Spleen (tissue), 11 donors: Measurements from ENCODE around the gene ANTXR2. TPM values are rescaled to one million over a fixed set of nuclear protein-coding genes. Genes with fewer than 3 reads are reported as not detected.
"Not testable (repeated sequence)": the region's sequence is repeated elsewhere in the genome, so short reads cannot be mapped to it uniquely, and the experiment has no call there.

ENCODE experiments used
- DNase-seq: peaks from one replicate; pipeline ENCODE4 v3.0.0-alpha.2; 2020
- H3K27ac ChIP-seq, 8 donors: fragments of 200-600 bp; sonication (generic) in 7 of 8; 1 replicate in 4 of 8; 2 replicates in 4 of 8; pipeline versions ENCODE4 v1.5.0 to v1.8.0; 2016 to 2021; ENCODE audit warnings: inconsistent platforms in 4 of 8, mild to moderate bottlenecking in 4 of 8, moderate library complexity in 1 of 8
- H3K27me3 ChIP-seq, 7 donors: fragments of 200-600 bp; sonication (generic) in 6 of 7; replicated peaks in 1 of 7; 1 replicate in 4 of 7; 2 replicates in 3 of 7; pipeline versions ENCODE4 v1.5.0 to v1.8.0; 2016 to 2021; ENCODE audit warnings: inconsistent platforms in 3 of 7, mild to moderate bottlenecking in 1 of 7
- H3K36me3 ChIP-seq, 6 donors: fragments of 200-600 bp; sonication (generic) in 5 of 6; 1 replicate in 4 of 6; 2 replicates in 2 of 6; pipeline versions ENCODE4 v1.5.0 to v1.8.0; 2016 to 2021; ENCODE audit warnings: inconsistent platforms in 2 of 6
- H3K4me1 ChIP-seq, 6 donors: fragments of 200-600 bp; sonication (generic) in 5 of 6; 1 replicate in 3 of 6; 2 replicates in 3 of 6; pipeline versions ENCODE4 v1.5.0 to v1.8.0; 2016 to 2021; ENCODE audit warnings: inconsistent platforms in 3 of 6
- H3K4me3 ChIP-seq, 8 donors: fragments of 200-600 bp; sonication (generic) in 7 of 8; 1 replicate in 4 of 8; 2 replicates in 4 of 8; pipeline versions ENCODE4 v1.5.0 to v1.8.0; 2016 to 2021; ENCODE audit warnings: inconsistent platforms in 4 of 8, mild to moderate bottlenecking in 4 of 8, moderate library complexity in 2 of 8
- H3K9me3 ChIP-seq, 8 donors: fragments of 200-600 bp; sonication (generic) in 7 of 8; 1 replicate in 4 of 8; 2 replicates in 4 of 8; pipeline versions ENCODE4 v1.5.0 to v1.8.0; 2016 to 2021; ENCODE audit warnings: inconsistent platforms in 4 of 8
- POLR2A ChIP-seq, 3 donors: fragments of 450-650 bp; IDR thresholded peaks; one replicate each; pipeline ENCODE4 v1.5.1; 2017; ENCODE audit warnings: antibody characterized with exemption in 3 of 3, mild to moderate bottlenecking in 1 of 3
- POLR2AphosphoS5 ChIP-seq, 3 donors: sonication (generic); formaldehyde crosslinking; IDR thresholded peaks; one replicate each; pipeline ENCODE4 v1.5.1; 2017; ENCODE audit warnings: antibody characterized with exemption in 3 of 3
- WGBS, 5 donors: extraction: QIAGEN DNeasy Blood & Tissue Kit in 3 of 5; methylation state at CpG; one replicate each; pipeline versions ENCODE4 v1.1.5 to v1.1.7; 2013 to 2018; 5-methylcytosine and 5-hydroxymethylcytosine counted together
- intact Hi-C: fragments of 100-400 bp; cut with DNase I; formaldehyde crosslinking; loops from one replicate; pipeline ENCODE4 v1.15.0; 2023; ENCODE audit warnings: low total_unique reads
- polyA plus RNA-seq, 3 donors: library from polyadenylated mRNA; stranded (reverse); fragments of 200-250 nt; gene quantifications; one replicate each; pipeline ENCODE4 v1.2.1, GENCODE V29; 2013
- total RNA-seq, 7 donors: library from RNA; depleted of rRNA in 3 of 7; stranded (reverse); fragments of >200 nt in 3 of 7; fragmentation: NEBNext Ultra II Directional in 4 of 7; extraction: Animal tissue kit (Norgen Biotek cat#: 25700) in 4 of 7; gene quantifications; one replicate each; pipeline versions ENCODE4 v1.1.0 to v1.2.1, GENCODE V29; 2016 to 2021
- TF ChIP-seq, protein P1 (sequence below), 11 experiments: fragments of 200-600 bp in 7 of 11; fragments of 450-650 bp in 4 of 11; sonication (generic) in 4 of 11; IDR thresholded peaks in 8 of 11; conservative IDR thresholded peaks in 3 of 11; 1 replicate in 7 of 11; 2 replicates in 4 of 11; pipeline versions ENCODE4 v1.4.0 to v1.8.0; 2016 to 2021; ENCODE audit warnings: antibody characterized with exemption in 11 of 11, inconsistent platforms in 4 of 11, mild to moderate bottlenecking in 1 of 11
- donor health status: healthy with polysubstance abuse.
- donor health status: DM: no; HTN: no; CAD: no; lungs with moderate emphysema.
- donor health status: DM: no; HTN: no; CAD: no.
- donor health status: Bipolar disorder and iron deficiency.
- donor health status: healthy.
- donor health status: DM: no; HTN: no; CAD: no.
- donor health status: DM: yes; HTN: yes; CAD: no.

Gene ANTXR2
- total and polyA plus RNA-seq, 10 donors = 3.7 to 56.3 (median 37.3) TPM

DNA sequence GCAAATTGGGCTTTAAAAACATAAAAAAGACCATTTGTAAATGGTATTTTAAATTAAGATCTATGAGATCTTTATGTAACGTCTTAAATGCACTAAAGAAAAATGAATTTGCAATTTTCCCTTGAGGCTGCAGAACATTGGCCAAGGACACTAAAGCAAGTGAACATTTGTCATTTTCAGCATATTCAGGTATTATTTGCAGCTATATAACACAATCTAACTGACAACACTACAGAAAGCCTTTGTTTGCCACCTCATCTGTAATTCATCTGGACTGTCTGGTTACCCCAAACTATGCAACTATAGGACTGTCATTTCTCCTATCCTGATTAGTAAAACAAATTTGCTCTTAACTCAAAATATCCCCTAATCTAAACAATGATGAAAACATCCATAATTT lies 74.8 kb downstream of the ANTXR2 start:
- peaks cover 0 to 5% (median 0%) of the 10 kb centered on the region in 6 donors for H3K4me1 ChIP-seq
- H3K4me3 ChIP-seq = no peak overlapping the region
- H3K27ac ChIP-seq = no peak overlapping the region
- intact Hi-C loops = no loop called here
- H3K27me3 ChIP-seq = no peaks in the 10 kb centered on the region
- H3K36me3 ChIP-seq = peaks cover 0 to 4% (median 0%) of the 10 kb centered on the region in 6 donors
- H3K9me3 ChIP-seq = peaks cover 0 to 3% (median 0%) of the 10 kb centered on the region in 8 donors
- DNase-seq = no peak
- 90 to 97% (median 93%) methylated on average over 1 of the region's 1 CpG for WGBS, 5 donors
- TF ChIP-seq, protein P1, sequence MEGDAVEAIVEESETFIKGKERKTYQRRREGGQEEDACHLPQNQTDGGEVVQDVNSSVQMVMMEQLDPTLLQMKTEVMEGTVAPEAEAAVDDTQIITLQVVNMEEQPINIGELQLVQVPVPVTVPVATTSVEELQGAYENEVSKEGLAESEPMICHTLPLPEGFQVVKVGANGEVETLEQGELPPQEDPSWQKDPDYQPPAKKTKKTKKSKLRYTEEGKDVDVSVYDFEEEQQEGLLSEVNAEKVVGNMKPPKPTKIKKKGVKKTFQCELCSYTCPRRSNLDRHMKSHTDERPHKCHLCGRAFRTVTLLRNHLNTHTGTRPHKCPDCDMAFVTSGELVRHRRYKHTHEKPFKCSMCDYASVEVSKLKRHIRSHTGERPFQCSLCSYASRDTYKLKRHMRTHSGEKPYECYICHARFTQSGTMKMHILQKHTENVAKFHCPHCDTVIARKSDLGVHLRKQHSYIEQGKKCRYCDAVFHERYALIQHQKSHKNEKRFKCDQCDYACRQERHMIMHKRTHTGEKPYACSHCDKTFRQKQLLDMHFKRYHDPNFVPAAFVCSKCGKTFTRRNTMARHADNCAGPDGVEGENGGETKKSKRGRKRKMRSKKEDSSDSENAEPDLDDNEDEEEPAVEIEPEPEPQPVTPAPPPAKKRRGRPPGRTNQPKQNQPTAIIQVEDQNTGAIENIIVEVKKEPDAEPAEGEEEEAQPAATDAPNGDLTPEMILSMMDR (IDR thresholded peaks at IDR 0.05 in 8 of 11, conservative IDR thresholded peaks at IDR 0.05 in 3 of 11) = no peak
- no peak for TF ChIP-seq POLR2AphosphoS5 (IDR thresholded peaks at IDR 0.05)
- no peak for TF ChIP-seq POLR2A (IDR thresholded peaks at IDR 0.05)

DNA sequence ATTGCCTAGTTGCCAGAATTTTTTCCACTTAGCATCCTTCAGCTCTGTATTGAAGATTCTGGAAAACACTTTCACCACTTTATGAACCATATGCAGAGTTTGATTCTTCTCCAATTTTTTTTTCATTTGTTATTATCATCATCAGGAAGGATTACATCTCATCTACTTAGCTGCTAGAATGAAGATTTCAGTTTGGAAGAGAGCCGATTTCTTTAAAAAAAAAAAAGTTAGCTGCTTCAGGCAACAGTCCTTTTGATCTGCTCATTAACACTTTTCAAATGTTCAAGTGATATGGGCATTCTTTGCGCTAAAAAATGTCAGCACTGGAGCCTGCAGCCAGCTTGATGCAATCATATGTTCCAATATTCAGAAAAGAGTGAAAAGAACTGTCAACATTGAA lies 76.2 kb downstream of the ANTXR2 start:
- Histone ChIP-seq H3K9me3 (no peaks in the 10 kb centered on the region), H3K27me3 (no peaks in the 10 kb centered on the region), H3K36me3 (peaks cover 0 to 4% (median 0%) of the 10 kb centered on the region in 6 donors), H3K4me3 (no peak overlapping the region), H3K27ac (no peak overlapping the region), H3K4me1 (peaks cover 0 to 5% (median 0%) of the 10 kb centered on the region in 6 donors)
- no peak for TF ChIP-seq POLR2AphosphoS5 (IDR thresholded peaks at IDR 0.05)
- intact Hi-C loops = no loop called here
- WGBS, 5 donors = 80 to 84% (median 81%) methylated on average over 2 of the region's 2 CpGs
- DNase-seq = no peak

DNA sequence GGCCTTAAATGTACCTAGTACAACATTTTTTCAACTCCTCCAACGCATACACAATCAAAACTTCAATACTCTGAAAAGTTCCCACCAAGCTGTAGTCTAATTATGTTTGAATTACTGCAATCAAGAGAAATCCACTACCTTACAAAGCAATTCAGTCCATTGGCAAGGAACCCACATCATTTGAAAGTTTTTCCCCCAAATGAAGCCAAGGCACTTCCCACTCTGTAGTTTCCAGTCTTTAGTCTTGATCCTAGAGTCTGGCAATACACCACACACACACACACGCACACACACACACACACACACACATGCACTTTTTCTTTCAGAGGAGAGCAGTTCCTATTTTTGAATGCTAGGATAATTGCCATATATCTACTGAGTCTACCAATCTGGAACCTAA lies 79.6 kb downstream of the ANTXR2 start:
- H3K9me3 ChIP-seq = peaks cover 0 to 7% (median 0%) of the 10 kb centered on the region in 8 donors
- no peak overlapping the region for H3K4me3 ChIP-seq
- H3K27me3 ChIP-seq = no peaks in the 10 kb centered on the region
- H3K36me3 ChIP-seq = no peaks in the 10 kb centered on the region
- no peak for DNase-seq
- H3K4me1 ChIP-seq = peaks cover 0 to 3% (median 0%) of the 10 kb centered on the region in 6 donors
- H3K27ac ChIP-seq = no peak overlapping the region
- no peak for TF ChIP-seq POLR2A (IDR thresholded peaks at IDR 0.05)
- TF ChIP-seq, protein P1 (IDR thresholded peaks at IDR 0.05 in 8 of 11, conservative IDR thresholded peaks at IDR 0.05 in 3 of 11) = no peak
- no peak for TF ChIP-seq POLR2AphosphoS5 (IDR thresholded peaks at IDR 0.05)
- 58 to 87% (median 71%) methylated on average over 2 of the region's 2 CpGs for WGBS, 5 donors
- intact Hi-C loops = no loop called here

DNA sequence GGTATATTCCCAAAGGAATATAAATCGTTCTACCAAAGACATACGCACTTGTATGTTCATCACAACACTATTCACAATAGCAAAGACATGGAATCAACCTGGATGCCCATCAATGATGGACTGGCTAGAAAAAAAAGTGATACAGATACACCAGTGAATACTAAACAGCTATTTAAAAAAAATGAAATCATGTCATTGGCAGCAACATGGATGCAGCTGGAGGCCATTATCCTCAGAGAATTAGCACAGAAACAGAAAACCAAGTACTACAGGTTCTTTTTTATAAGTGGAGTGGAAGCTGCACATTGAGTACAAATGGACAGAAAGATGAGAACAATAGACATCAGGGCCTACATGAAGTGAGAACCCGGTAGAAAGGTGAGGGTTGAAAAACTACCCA lies 81.4 kb downstream of the ANTXR2 start:
- no peak for TF ChIP-seq POLR2AphosphoS5 (IDR thresholded peaks at IDR 0.05)
- TF ChIP-seq POLR2A (IDR thresholded peaks at IDR 0.05) = no peak
- TF ChIP-seq, protein P1 (IDR thresholded peaks at IDR 0.05 in 8 of 11, conservative IDR thresholded peaks at IDR 0.05 in 3 of 11) = no peak
- H3K36me3 ChIP-seq = no peaks in the 10 kb centered on the region
- no peaks in the 10 kb centered on the region for H3K4me1 ChIP-seq
- no peak overlapping the region for H3K27ac ChIP-seq
- H3K9me3 ChIP-seq = peaks cover 0 to 7% (median 0%) of the 10 kb centered on the region in 8 donors
- no peak overlapping the region for H3K4me3 ChIP-seq
- no peaks in the 10 kb centered on the region for H3K27me3 ChIP-seq
- DNase-seq = no peak
- intact Hi-C loops = no loop called here
- WGBS, 5 donors = 92 to 99% (median 96%) methylated on average over 3 of the region's 3 CpGs

DNA sequence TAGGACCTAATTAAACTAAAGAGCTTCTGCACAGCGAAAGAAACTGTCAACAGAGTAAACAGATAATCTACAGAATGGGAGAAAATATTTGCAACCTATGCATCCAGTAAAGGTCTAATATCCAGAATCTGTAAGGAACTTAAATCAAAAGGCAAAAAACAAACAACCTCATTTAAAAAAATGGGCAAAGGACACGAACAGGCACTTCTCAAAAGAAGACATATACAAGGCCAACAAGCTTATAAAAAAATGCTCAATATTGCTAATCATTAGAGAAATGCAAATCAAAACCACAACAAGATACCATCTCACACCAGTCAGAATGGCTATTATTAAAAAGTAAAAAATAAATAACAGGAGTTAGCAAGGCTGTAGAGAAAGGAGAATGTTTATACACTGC lies 81.9 kb downstream of the ANTXR2 start:
- intact Hi-C loops = not testable (repeated sequence)
- WGBS, 5 donors = 93 to 96% (median 94%) methylated on average over 2 of the region's 2 CpGs

More for the DNA sequence above, 81.9 kb downstream of the ANTXR2 start:
- not testable (repeated sequence) for H3K9me3 ChIP-seq, H3K36me3 ChIP-seq, DNase-seq, H3K4me3 ChIP-seq, H3K27me3 ChIP-seq, H3K4me1 ChIP-seq, H3K27ac ChIP-seq
